Measurements from ENCODE around the gene SLC34A1.
A peak's percentile ranks its signal among the peaks of the same experiment; 100 is the strongest.
"Not testable (repeated sequence)": the region's sequence is repeated elsewhere in the genome, so short reads cannot be mapped to it uniquely, and the experiment has no call there.

Gene SLC34A1

DNA sequence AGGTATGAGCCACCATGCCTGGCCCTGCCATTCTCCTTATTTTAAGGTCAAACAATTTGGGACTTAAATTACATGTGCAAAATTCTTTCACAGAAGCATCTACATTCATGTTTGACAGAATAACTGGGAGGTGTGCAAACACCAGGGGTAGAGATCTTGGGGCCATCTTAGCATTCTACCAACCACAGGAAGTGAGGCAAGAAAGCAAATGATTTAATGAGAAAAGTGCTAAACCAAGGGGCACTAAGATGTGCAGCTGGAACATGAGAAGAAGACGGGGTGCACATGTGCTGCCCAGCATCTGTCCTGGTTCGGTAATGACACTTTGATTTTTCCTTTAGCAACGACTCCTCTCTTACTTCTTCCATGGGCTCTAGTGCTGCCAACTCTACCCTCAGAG lies 26.3 kb downstream of the SLC34A1 start:
- DNase-seq (ENCODE audit: low read depth), result no peak

DNA sequence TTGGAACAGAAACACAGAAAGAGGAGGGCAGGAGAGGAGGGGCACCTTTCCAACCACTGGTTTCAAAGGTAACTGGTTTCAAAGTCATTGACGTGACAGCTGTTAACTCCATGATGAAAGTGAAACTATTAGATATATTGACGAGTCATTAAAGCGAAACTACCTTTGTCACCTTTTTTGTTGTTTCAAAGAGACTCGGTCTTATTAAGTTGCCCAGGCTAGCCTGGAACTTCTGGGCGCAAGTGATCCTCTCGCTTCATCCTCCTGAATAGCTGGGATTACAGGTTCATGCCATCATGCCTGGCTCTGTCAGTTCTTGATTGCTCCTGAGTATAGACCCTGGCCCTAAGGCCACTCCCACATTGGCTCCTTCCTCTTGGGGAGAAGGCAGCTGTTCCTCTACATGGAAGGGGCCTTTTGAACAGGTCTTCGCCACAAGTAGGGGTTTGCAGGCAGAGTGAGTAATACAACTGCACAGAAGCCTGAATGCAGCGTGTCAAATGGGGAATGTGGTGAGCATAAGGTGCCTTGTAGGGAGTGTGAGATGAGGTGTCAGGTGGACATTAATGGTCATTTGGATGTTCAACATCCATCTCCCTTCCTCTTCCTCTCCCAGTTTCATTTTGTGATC lies 28.5 kb downstream of the SLC34A1 start:
- no peak for DNase-seq (ENCODE audit: low read depth)

DNA sequence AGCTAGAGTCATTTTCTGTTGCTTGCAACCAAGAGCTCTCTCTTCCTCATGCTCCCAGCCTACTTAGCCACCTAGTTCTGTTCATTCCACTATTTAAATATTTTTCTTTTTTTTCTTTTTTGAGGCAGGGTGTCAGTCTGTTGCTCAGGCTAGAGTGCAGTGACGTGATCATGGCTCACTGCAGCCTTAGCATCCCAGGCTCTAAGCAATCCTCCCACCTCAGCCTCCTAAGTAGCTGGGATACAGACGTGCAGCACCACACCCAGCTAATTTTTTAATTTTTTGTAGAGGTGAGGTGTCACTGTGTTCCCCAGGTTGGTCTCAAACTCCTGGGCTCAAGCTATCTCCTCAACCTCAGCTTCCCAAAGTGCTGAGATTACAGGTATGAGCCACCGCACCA lies 30.2 kb downstream of the SLC34A1 start:
- no peak for DNase-seq (ENCODE audit: low read depth)

DNA sequence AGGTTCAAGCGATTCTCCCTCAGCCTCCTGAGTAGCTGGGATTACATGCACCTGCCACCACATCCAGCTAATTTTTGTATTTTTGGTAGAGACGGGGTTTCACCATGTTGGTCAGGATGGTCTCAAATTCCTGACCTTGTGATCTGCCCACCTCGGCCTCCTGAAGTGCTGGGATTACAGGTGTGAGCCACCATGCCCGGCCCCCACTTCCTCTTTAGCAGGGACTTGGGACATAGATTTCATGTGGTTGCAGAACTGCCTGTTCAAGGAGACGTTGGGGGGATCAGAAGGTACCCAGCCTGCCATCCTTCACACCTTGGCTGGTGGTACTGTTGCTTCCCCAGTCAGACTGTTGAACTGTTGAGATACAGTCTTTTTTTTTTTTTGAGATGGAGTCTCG lies 32.8 kb downstream of the SLC34A1 start:
- DNase-seq (ENCODE audit: low read depth), result not testable (repeated sequence)

DNA sequence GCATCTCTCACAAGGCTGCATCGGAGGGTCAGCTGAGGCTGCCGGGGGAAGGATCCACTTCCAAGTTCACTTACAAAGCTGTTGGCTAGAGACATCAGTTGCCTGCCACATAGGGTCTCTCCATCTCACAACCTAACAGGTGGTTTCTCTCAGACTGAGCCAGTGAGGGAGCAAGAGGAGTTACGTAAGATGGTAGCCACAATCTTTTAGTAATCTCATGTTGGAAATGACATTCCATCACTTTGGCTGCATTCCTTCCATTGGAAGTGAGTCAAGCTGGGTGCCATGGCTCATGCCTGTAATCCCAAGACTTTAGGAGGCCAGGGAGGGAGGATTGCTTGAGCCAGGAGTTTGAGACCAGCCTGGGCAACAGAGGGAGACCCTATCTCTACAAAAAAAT lies 34.8 kb downstream of the SLC34A1 start:
- DNase-seq (ENCODE audit: low read depth), result no peak

DNA sequence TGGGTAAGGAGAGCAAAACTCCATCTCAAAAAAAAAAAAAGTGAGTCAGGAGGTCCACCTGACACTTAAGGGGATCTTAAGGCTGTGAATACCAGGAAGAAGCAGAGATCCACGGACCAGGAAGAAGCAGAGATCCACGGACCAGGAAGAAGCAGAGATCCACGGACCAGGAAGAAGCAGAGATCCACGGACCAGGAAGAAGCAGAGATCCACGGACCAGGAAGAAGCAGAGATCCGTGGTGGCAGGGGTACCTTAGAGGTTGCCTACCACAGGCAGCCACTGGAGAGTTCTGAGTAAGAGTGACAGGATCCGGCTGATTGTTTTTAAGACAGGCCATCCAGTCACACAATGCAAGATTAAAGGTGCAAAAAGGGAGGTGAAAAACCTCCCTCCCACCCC lies 36.2 kb downstream of the SLC34A1 start:
- DNase-seq (ENCODE audit: low read depth), result not testable (repeated sequence)

DNA sequence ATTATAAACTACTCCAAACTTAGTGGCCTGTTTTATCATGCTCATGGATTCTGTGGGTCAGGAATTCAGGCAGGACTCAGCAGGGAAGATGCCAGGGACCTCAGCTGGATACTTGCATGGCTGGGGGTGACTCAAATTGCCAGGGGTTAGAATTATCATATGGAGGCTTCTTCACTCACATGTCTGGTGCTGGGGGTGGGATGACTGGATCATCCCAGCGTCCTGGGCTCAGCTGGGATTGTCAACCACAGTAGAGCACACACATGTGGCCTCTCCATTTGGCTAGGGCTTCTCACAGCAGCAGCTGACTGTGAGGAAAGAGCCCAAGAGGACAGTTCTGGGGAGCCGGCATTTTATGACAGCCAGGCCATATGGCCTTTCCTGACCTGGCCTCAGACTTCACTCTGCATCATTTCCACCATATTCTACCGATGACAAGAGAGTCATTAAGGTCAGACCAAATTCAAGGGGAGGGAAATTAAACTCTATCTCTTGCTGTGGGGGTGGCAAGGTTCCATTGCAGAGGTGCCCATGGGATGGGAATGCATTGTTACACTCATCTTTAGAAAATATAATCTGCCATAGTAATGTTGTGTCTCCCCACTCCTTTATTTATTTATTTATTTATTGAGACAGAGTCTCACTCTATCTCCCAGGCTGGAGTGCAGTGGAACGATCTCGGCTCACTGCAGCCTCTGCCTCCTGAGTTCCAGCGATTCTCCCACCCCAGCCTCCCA lies 37.0 kb downstream of the SLC34A1 start:
- no peak for DNase-seq (ENCODE audit: low read depth)

DNA sequence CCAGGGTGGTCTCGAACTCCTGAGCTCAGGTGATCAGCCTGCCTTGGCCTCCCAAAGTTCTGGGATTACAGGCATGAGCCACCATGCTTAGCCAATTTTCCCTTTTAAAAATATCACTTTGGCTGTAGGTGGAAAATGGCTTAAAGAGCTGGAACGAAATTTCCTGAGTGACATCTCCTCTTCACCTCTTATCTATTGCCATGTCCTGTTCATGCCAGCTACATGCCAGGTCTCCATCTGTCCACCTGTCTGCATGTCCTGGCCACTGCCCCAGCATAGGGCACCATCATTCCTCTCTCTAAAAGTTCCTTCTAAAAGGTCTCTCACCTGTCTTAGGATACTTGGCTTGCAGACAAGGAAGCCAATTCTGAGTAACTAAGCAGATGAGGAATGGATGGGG lies 39.4 kb downstream of the SLC34A1 start:
- DNase-seq (ENCODE audit: low read depth), result no peak

DNA sequence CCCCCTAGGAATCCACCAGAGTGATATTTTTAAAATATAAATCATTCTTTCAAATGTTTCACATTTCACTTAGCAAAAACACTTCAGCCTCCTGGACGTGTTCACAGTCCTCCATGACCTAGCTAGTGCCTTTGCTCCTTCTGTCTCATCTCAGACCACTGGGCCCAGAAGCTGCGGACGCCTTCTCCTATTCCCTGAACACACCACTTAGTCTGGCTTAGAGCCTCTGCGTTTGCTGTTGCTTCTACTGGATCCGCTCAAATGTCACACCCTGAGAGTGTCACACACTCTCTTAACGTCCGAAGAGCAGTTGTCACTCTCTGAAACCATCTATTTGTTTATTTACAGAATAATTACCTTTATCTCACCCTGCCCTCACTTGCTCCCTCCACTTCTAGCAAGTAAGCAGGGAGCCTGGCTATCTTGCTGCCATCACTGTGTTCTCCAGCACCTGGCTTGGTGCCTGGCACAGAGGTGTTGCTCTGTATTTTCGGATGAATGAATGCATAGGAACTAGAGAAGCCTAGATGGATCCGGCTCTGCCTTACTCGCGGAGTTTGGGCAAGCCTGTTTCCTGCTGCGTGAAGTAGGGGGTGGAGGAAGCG lies 41.1 kb downstream of the SLC34A1 start:
- DNase-seq (ENCODE audit: low read depth), result no peak

DNA sequence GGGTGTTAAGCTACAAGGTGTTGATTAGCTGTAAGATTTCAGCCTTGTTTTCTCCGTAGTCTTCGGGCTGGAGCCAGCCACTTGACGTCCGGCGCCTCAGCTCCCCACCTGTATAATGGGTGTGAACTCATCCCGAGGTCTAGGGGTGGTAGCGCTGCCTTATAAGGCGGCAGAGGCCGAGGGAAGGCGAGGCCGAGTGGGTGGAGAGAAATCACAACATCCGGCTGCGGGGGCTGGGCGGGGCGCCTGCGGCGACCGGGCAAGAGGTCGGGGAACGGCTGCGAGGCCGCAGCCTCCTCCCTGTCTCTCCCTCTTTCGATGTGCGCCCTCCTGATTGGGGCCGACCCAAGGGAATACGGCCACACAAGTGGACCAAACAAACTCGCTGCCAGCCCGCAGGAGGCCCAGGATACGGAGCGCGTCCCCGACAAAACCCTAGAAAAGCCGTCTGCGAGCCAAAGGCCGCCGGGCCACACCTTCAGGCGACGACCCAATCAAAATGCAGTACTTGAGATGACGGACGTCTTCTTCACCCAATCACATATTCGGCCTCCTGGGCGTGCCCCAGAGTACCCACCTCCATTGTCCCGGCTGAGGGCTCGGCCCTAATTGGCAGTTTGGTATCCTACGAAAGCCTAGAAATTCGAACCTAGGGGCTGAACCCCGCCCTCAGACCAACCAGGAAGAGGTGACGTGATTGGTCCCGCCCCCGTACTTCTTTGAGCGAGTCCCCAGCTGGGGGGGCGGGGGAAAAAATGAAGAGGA lies 41.7 kb downstream of the SLC34A1 start:
- DNase-seq (ENCODE audit: low read depth), result peak; percentile 99

DNA sequence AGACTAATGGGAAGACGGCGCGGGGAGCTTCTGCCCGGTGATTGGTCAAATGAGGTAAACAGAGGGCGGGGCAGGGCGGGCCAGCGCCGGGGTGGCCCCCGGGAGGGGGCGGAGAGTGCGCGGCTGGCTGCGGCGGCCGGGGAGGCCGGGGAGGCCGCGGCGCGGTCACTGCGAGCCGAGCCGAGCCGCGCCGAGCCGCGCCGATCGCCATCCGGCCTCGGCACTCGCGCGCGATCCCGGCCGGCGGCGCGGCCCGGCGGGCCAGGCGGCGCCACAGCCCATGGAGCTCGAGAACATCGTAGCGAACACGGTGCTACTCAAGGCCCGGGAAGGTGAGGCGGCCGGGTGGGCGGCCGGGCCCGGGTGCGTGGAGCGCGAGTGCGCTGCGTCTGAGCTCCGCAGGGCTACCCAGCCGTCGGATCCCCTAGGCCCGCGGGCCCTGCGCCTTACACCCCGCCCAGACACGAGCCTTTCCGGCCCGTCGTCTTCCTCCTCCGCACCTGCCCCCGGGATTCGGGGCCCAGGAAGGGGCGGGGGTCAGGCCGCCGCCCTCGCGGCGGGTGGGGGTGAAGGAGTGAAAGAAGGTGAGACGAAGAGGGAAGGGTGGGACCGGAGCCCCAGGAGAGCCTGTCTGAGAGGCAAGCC lies 42.5 kb downstream of the SLC34A1 start, which contains the start of gene GRK6:
Gene GRK6 (plus strand): TSS at position 111 of the 645 bp plus-strand sequence. CDS start 170 bp downstream, at position 281.
- DNase-seq (ENCODE audit: low read depth), result peak; percentile 58

DNA sequence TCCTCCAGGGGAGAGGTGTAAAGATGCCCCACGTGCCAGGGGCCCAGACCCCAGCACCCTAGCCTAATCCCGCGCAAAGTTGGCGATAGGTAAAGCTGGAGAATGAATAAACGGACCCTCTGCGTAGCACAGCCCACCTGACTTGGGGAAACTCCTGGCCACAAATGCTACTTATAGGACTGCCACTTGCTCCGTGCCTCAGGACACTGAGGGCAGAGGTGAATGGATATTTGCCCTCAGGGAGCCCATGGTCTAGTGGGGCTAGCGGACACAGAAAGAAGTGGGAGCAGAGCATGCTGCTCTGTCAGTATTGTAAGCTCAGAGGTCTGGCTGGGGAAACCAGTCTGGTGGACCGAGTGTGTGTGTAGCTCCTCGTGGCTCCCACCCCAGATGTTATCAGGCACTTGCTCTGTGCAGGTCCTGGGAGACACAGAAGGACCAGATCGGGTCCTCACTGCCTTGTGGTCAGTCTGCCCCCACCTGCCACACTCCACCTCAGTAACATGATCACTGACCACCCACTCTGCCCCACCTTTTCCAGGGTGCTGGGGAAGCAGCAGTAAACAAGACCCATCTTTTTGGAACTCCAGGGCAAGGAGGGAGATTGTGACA lies 43.1 kb downstream of the SLC34A1 start:
- no peak for DNase-seq (ENCODE audit: low read depth)

DNA sequence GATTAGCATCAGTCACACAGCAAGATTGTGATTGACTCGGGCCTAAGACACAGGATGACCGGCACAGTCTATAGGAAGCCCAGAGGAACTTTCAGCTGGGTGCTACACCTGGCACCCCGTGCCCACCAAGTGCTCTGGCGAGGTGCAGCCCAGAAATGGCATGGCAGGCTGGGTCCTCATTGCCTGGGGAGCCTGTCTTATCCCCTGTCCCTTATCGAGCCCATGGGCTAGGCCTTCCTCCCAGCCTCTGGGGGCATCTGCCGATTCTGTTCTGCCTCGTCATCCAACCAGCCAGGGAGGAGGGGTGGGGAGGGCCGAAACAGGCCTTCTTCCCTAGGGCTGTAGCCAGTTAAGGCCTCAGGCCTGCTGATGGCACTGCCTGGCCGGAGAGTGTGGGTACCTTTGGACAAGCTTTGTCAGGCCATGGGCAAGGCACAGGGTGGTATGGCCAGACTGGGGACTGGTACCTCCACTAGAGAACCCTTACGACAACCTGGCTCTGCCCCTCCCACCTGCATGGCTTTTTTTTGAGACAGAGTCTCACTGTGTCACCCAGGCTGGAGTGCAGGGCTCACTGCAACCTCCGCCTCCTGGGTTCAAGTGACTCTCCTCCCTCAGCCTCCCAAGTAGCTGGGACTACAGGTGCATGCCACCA lies 43.8 kb downstream of the SLC34A1 start:
- no peak for DNase-seq (ENCODE audit: low read depth)

DNA sequence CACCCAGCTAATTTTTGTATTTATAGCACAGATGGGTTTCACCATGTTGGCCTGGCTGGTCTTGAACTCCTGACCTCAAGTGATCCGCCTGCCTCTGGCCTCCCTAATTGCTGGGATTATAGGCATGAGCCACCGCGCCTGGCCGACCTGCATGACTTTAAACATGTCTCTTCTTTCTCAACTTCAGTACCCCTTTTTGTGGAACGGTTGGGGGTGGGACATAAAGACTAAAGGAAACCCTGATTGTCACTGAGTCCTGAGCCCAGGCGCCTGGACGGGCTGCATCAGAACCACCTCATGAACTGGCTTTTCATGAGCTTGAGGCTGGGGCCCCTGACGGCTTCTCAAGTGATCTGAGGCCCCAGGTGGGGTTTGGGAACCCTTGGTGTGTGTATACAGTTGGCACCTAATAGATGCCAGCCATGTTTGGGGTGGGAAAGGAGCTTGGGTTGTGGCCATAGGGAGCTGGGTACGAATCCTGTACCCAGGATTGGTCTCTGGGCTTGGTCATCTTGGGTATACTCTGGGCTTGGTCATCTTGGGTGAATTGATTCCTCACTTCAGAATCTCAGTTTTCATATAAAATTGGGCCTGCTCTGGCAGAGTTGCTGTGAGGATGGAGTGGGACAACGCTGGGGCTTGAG lies 44.5 kb downstream of the SLC34A1 start:
- DNase-seq (ENCODE audit: low read depth), result no peak

DNA sequence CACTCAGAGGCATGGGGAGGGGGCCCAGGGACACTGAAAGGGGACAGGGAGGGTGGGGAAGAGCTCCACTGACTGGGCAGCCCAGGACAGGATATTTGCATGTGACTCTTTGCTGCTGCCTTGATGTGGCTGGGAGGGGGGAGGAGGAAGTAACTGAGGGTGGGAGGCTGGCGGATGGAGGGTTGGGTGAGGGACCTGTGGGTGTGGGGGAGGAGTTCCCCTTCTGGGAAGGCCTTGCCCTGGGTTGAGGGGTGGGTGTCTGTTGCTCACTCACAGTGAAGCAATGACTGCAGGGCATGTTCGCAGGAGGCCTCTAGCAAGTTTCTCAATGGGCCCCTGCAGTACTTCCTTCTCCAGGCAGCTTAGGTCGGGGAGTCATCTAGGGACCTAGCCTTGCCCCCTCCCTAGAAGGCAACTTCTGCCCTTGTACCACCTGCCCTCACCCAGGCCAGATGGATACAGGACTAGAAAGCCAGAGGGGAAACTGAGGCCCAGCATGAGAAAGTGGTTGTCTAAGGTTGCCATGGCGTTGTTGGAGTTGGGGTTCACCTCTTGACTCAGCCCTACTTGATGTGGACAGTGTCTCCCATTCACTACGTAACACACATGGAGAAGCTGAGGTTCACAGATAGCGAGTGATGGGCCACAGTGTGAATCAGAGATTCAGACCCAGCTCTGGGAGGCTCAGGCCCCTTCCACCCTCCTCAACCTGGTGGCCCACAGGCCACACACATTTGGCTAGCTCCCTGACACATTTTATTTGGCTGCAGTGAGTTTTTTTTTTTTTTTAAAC lies 45.2 kb downstream of the SLC34A1 start:
- DNase-seq (ENCODE audit: low read depth), result peak; percentile 69

DNA sequence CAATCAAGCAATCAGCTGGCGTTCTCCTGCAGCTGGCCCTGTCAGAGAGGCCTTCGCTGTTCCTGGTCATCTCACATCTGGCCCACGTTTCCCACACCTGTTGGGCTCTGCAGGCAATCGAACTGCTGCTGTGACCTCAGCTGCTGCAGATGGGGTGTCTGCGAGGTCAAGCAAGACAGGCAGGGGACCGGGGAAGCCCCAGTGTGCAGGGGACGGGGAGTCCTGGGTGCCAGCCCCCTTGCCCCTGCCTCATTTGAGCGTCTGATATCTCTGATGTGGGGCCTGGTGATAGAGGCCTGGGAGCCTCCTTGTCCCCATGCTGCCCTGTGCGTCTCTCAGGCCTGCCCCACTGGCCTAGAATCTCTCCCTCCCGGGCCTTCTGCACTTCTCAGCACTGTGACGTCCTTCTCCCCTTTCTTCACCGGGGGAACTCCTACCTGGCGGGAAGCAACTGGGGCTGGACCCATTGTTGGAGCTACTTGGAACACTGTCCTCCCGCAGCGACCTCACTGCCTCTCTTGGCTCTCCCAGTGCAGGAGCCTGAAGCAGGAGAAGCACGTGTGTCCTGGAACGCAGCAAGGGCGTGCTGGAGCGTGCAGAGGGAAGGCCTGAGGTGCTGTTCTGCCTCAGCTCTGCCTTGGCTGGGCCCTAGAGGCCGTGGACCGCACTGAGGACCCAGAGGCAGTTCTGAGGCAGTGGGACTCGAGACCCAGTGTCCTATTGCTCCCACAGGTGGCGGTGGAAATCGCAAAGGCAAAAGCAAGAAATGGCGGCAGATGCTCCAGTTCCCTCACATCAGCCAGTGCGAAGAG lies 46.1 kb downstream of the SLC34A1 start:
- DNase-seq (ENCODE audit: low read depth), result no peak

DNA sequence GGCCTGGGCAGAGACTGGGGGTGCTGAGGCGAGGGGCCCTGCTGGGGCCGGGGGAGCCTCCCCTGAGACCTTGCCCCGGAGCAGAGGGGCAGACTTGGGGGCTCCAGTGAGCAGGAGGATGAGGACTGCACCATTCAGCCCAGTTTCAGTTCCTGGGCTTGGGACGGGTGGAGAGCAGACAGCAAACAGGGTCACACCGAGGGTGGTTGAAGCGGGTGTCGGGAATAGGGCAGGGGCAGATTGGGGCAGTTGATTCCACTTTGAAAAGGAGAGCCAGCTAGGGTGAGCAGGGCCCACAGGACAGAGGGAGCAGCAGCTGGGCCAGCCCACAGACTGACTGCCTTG lies 46.7 kb downstream of the SLC34A1 start:
- no peak for DNase-seq (ENCODE audit: low read depth)

DNA sequence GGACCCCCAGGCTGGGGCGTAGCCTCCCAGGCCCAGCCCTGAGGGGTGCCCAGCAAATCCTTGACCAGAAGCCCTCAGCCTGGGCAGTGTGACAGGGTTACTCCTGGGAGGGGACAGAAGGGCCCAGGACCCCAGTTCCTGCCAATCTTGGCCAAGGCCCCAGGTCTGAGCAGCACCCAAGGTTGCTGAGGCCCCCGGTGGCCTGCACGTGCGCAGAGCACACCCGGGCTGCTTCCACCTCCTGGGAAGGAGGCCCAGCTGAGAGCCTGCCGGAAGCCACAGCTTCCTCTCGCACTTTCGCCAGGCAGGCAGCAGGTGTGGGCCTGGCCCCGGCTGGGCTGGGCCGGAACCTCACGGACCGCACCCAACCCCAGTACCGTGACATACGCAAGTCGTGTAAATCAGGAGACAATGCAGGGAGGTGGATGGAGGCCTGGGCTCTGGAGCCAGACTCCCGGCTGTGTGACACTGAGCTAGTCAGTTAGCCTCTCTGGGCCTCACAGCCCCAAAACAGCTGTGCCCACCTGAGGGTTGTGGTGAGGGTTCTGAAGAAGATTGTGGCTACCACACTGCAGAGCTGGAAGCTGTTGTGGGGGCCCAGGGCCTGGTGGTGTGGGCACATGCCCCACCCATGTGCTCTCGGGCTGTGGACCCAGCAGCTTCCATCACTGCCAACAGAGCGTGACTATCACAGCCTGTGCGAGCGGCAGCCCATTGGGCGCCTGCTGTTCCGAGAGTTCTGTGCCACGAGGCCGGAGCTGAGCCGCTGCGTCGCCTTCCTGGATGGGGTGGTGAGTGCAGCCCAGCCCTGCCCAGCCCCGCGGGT lies 47.3 kb downstream of the SLC34A1 start:
- DNase-seq (ENCODE audit: low read depth), result peak; percentile 43

All from activated T-cell treated with anti-CD3 and anti-CD28 coated beads for 1 hour (primary cell).